DMS153 treated with DMSO at 0.1 percent for 48 hours (cell line): Measurements from ENCODE around the gene ETV6.

Experiments
- DNase-seq: peaks from one replicate; lab custom pipeline; 2025; ENCODE audit not compliant: unreplicated experiment; lab: John Stamatoyannopoulos, UW

Gene ETV6

GRCh38 chr12:11847539-11847938, 198.1 kb downstream of the ETV6 start:
- DNase-seq, result no peak

DNA sequence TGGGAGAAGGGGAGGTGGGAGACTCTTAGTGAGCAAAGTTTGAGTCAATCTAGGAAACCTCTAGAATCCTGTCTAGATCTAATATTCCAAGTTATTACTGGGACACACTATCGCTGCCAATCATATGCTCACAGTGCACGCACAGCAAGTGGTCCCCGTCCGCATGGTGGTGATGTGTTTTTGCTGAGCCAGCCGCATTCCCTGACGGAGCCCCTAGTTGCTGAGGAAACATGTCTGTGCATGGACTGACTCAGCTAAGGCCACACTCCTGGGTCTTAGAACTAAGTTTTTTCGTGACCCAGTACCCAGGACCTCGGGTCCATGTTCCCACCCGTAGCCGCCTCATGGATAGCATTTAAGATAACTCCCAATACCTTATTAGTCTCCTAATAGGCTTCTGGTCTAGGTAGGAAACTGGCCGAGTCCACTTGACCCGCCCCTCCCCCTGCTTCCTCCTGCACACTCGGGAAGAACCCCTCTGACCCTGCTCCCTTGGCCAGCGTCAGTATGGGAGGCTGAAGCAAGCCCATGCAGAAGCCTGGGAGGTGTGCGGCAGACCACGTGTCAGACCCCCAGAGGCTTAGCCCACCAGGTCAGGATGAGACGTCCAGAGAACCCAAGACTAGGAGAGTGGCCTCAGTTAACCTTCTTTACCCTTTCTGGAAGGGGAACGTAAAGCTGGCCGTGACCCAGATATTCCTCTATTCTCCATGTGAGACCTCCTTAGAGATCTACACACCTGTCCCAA, 200.5 kb downstream of the ETV6 start:
- DNase-seq, result no peak

- peak; percentile 70 for DNase-seq
Observed at GRCh38 chr12:11853126-11853525, 203.7 kb downstream of the ETV6 start.

- no peak for DNase-seq
Observed at GRCh38 chr12:11854011-11854499, 204.6 kb downstream of the ETV6 start.

GRCh38 chr12:11855983-11856374, 206.5 kb downstream of the ETV6 start:
- peak; percentile 90 for DNase-seq

GRCh38 chr12:11856971-11857370, 207.5 kb downstream of the ETV6 start:
- no peak for DNase-seq

GRCh38 chr12:11859705-11860425, 210.4 kb downstream of the ETV6 start:
- DNase-seq, result no peak

GRCh38 chr12:11861155-11861863, 211.8 kb downstream of the ETV6 start:
- DNase-seq, result no peak

DNA sequence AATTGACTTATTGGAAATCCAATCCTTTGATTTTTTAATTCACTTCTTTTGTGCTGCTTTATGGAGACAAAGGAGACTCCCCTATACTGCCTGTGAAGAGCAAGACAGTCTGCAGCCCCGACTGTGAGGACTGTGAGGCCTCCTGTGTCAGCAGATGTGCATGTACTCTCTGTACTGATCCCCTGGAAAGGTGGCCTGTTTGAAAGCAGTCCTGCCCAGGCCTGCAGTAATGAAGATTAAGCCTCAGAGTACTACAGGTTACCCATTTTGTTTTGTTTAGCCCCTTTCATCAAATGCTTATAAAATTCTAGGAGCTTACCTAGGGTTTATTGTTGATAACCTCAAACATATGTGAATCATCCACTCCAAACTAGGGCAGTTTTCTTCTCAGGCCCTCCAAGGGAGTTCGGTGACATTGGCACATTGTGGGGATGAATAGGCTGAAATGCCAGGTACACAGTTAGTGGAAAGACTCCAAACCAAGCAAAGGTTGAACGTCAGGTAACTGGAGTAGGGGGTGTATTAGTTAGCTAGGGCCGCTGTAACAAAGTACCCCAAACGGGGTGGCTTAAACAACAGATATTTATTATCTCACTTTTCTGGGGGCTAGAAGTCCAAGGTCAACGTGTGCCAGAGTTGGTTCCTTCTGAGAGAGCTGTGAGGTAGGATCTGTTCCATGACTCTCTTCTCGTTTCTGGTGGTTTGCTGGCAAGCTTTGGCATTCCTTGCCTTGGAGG, 212.6 kb downstream of the ETV6 start:
- DNase-seq, result no peak

DNA sequence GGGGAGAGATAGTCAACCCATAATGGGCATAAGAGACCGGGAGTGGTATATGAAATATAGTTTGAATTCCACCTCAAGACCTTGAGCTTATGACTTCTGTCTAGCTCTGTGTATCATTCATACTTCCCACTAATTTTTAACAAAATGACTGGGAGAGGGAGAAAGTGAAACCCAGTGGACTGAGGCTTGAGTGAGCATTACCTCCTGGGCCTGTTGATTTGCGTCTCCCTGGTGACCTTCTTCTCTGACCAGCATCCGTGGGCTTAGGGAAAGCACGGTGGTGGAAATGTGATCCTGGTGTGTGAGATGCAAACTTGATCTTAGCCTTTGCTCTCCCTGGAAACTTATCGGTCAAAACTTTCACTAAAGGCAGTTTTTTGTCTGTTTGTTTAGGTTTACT, 213.3 kb downstream of the ETV6 start:
- no peak for DNase-seq

DNA sequence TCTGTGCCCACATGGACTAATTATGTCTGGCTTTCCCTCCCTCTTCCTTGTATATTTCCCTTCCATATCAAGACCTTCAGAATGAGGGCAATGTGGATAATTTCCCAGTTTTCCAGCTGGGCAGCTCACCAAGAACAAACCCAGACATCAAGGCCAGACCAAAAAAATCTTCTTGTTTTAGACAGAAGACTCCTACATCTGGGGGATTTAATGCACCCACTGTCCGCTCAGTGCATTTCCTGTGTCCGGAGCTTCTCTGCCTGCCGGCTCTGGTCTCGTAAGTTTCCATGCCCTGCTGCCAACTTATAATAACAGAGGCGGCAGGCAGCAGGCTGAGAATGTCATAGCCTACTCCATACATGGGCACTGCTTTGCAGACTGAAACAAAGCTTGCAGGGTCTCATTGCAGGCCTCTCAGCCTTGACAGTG, 214.0 kb downstream of the ETV6 start:
- no peak for DNase-seq

DNA sequence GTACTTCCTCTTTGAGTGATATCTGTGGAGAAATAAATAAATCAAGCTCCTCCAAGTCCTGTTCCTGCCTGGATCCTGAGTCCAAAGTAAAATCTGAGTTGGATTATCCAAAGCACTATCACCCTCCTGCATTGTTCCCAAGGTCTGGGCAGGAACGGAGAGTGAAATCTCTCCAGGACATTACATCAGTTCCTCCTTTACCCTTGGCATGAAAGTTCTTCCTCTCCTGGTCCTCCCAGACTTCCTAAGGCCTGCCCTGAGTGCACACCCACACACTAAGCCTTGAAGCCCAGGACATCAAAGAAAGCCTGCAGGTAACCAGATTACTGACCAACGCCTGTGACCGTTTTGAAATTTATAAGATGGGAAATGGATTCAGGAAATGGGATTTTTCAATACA, 214.5 kb downstream of the ETV6 start:
- no peak for DNase-seq

DNA sequence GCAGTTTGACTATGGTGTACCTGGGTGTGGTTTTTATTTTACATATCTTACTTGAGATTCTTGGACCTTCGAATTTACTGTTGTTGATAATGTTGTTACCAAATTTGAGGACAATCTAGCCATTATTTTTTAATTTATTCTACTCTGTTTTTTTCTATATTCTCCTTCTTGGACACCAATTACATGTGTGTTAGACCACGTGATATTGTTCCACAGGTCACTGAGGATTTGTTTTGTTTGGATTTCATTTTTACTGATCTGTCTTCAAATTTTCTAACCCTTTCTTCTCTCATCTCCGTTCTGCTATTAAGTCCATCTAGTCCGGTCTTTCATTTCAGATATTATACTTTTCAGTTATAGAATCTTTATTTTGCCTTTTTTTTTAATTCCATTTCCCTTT, 216.3 kb downstream of the ETV6 start:
- no peak for DNase-seq

GRCh38 chr12:11868027-11868426, 218.6 kb downstream of the ETV6 start:
- DNase-seq, result no peak

DNA sequence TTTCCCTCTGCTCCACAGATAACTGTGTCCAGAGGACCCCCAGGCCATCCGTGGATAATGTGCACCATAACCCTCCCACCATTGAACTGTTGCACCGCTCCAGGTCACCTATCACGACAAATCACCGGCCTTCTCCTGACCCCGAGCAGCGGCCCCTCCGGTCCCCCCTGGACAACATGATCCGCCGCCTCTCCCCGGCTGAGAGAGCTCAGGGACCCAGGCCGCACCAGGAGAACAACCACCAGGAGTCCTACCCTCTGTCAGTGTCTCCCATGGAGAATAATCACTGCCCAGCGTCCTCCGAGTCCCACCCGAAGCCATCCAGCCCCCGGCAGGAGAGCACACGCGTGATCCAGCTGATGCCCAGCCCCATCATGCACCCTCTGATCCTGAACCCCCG, 219.9 kb downstream of the ETV6 start:
- no peak for DNase-seq

DNA sequence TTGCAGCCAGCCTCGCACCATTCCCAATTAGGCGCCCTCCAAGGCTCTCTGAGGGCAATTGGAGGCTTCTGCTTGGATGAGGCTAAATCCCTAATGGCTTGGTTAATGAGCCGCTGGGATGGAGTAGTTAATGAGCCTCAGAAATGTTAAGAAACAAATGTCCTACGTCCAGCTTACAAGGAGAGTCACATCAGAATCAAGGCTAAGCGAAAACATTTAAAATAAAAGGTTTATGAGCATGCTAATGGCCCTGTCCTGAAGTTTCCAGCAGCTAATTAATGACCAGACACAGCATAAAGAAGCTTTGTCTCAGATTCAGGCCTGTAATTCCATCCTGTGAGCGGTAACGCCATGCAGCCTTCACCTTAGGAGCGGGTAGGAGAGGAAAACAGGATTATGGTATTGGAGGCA, 220.6 kb downstream of the ETV6 start:
- no peak for DNase-seq

GRCh38 chr12:11872055-11872454, 222.6 kb downstream of the ETV6 start:
- no peak for DNase-seq

- DNase-seq, result peak; percentile 19
Observed at GRCh38 chr12:11875414-11875935, 226.0 kb downstream of the ETV6 start.

- no peak for DNase-seq
Observed at GRCh38 chr12:11876307-11876706, 226.8 kb downstream of the ETV6 start.

GRCh38 chr12:11877102-11877826, 227.8 kb downstream of the ETV6 start:
- no peak for DNase-seq
